GM23338 (cell line): ENCODE results near the gene PRKCQ. TPM values are rescaled to one million over a fixed set of nuclear protein-coding genes. Genes with fewer than 3 reads are reported as not detected.

ENCODE experiments used
- ATAC-seq: fragments of 200-7000 bp; cut with Tn5 transposase; 3 replicates; pipeline ENCODE4 v1.9.1; 2020
- DNase-seq: peaks from one replicate; pipeline ENCODE4 v3.0.0-alpha.2; 2015; ENCODE audit warnings: low spot score
- H2AFZ ChIP-seq: fragments of 200-600 bp; sonication (generic); 2 replicates; pipeline ENCODE4 v1.8.0; 2016; ENCODE audit warnings: antibody characterized with exemption, mild to moderate bottlenecking, moderate library complexity
- H3F3A ChIP-seq: fragments of 200-600 bp; sonication (generic); replicated peaks from 2 replicates; pipeline ENCODE4 v1.8.0; 2017; ENCODE audit warnings: antibody characterized with exemption, mixed run types, low read depth
- H3K27ac ChIP-seq: fragments of 200-600 bp; sonication (generic); 2 replicates; pipeline ENCODE4 v1.6.1; 2016; ENCODE audit warnings: low read depth
- H3K27me3 ChIP-seq: fragments of 200-600 bp; sonication (generic); 2 replicates; pipeline ENCODE4 v1.8.0; 2016; ENCODE audit warnings: mild to moderate bottlenecking, mixed run types, moderate library complexity; ENCODE audit not compliant: insufficient read depth
- H3K36me3 ChIP-seq: fragments of 200-600 bp; sonication (generic); 2 replicates; pipeline ENCODE4 v1.8.0; 2016; ENCODE audit warnings: mild to moderate bottlenecking; ENCODE audit not compliant: insufficient read depth
- H3K4me1 ChIP-seq: fragments of 200-600 bp; sonication (generic); 2 replicates; pipeline ENCODE4 v1.8.0; 2016; ENCODE audit warnings: mild to moderate bottlenecking, moderate library complexity; ENCODE audit not compliant: insufficient read depth
- H3K4me2 ChIP-seq: fragments of 200-600 bp; sonication (generic); 2 replicates; pipeline ENCODE4 v1.7.1; 2017; ENCODE audit warnings: mixed run types
- H3K4me3 ChIP-seq: fragments of 200-600 bp; sonication (generic); 2 replicates; pipeline ENCODE4 v1.6.1; 2016; ENCODE audit warnings: mixed run types
- H3K79me2 ChIP-seq: fragments of 200-600 bp; sonication (generic); replicated peaks from 2 replicates; pipeline ENCODE4 v1.8.0; 2017; ENCODE audit warnings: mild to moderate bottlenecking; ENCODE audit not compliant: insufficient read depth
- H3K9me2 ChIP-seq: fragments of 200-600 bp; sonication (generic); 2 replicates; pipeline ENCODE4 v1.8.0; 2017; ENCODE audit not compliant: insufficient read depth
- H4K20me1 ChIP-seq: fragments of 200-600 bp; sonication (generic); replicated peaks from 2 replicates; pipeline ENCODE4 v1.8.0; 2017; ENCODE audit warnings: mild to moderate bottlenecking; ENCODE audit not compliant: insufficient read depth
- H3K27ac Mint-ChIP-seq: 2 replicates; pipeline ENCODE4 v1.8.0; 2020; ENCODE audit warnings: inconsistent platforms, mild to moderate bottlenecking, moderate library complexity, mixed read lengths
- H3K27me3 Mint-ChIP-seq: 3 replicates; pipeline ENCODE4 v1.8.0; 2022; ENCODE audit warnings: low read depth, mild to moderate bottlenecking, moderate library complexity, mixed read lengths, inconsistent platforms; ENCODE audit not compliant: insufficient read depth, poor library complexity
- H3K36me3 Mint-ChIP-seq: 3 replicates; pipeline ENCODE4 v1.8.0; 2021; ENCODE audit warnings: low read depth, mild to moderate bottlenecking, inconsistent platforms, moderate library complexity, mixed read lengths
- H3K4me1 Mint-ChIP-seq: 3 replicates; pipeline ENCODE4 v1.8.0; 2020; ENCODE audit warnings: mild to moderate bottlenecking, inconsistent platforms, mixed read lengths
- H3K4me3 Mint-ChIP-seq: 3 replicates; pipeline ENCODE4 v1.8.0; 2021; ENCODE audit warnings: moderate library complexity, mild to moderate bottlenecking, inconsistent platforms, mixed read lengths
- H3K9me3 Mint-ChIP-seq: 3 replicates; pipeline ENCODE4 v1.8.0; 2020; ENCODE audit warnings: moderate library complexity, mild to moderate bottlenecking, inconsistent platforms, mixed read lengths
- CREB1 ChIP-seq: fragments of 250-450 bp; sonication (Bioruptor Pico); IDR thresholded peaks from 2 replicates; pipeline ENCODE4 v1.5.0; 2020; ENCODE audit warnings: low read depth, mild to moderate bottlenecking, moderate library complexity
- CTCF ChIP-seq, 2 experiments: fragments of 200-600 bp in 1 of 2; sonication (generic) in 1 of 2; conservative IDR thresholded peaks; 2 replicates each; pipeline versions ENCODE4 v1.5.1 to v1.6.1; 2016 to 2017; ENCODE audit warnings: antibody characterized with exemption in 2 of 2, low read depth in 2 of 2, mild to moderate bottlenecking in 2 of 2, moderate library complexity in 1 of 2
- EZH2phosphoT487 ChIP-seq: fragments of 200-600 bp; sonication (generic); IDR thresholded peaks from one replicate; pipeline ENCODE4 v1.8.1; 2018; ENCODE audit warnings: antibody characterized with exemption; ENCODE audit not compliant: unreplicated experiment
- NANOG ChIP-seq: IDR thresholded peaks from 2 replicates; pipeline ENCODE4 v1.6.1; 2016; ENCODE audit warnings: antibody characterized with exemption, borderline replicate concordance
- POLR2AphosphoS5 ChIP-seq: IDR thresholded peaks from 2 replicates; pipeline ENCODE4 v1.6.1; 2016; ENCODE audit warnings: antibody characterized with exemption, low read depth
- ZNF114 ChIP-seq: fragments of 250-450 bp; sonication (Bioruptor Pico); IDR thresholded peaks from 2 replicates; pipeline ENCODE4 v1.5.0; 2020; ENCODE audit warnings: mild to moderate bottlenecking, moderate library complexity
- ZNF462 ChIP-seq: fragments of 250-450 bp; sonication (Bioruptor Pico); IDR thresholded peaks from 2 replicates; pipeline ENCODE4 v1.5.0; 2020; ENCODE audit warnings: mild to moderate bottlenecking, moderate library complexity
- polyA plus RNA-seq: library from polyadenylated mRNA; unstranded; fragments of >200 nt; fragmentation: Nextera tagmentation; extraction: Ambion mirVana; gene quantifications from 2 replicates; pipeline ENCODE4 v1.2.1, GENCODE V29; 2016
- total RNA-seq: library from RNA; depleted of rRNA; stranded (reverse); fragments of >200 nt; shearing (Covaris generic); gene quantifications from 2 replicates; pipeline ENCODE4 v1.2.3, GENCODE V29; 2014

The PRKCQ gene
- total and polyA plus RNA-seq, 2 experiments from 2014 or later, result 12.6 to 28.5 TPM

GRCh38 chr10:6395606-6396005 is 184.5 kb downstream of the PRKCQ start:
- H3K27ac Mint-ChIP-seq, result no peak overlapping the region
- H3K4me3 ChIP-seq, result no peak overlapping the region
- H2AFZ ChIP-seq, result no peak overlapping the region
- H3K9me3 Mint-ChIP-seq, result peaks cover 8% of the 10 kb centered on the region; the same call in 2 of the 3 replicates
- 0 out of 2 replicates have a peak, but pooled peaks cover 3% of the 10 kb centered on the region for H3K9me2 ChIP-seq
- H3K4me1 ChIP-seq, result peaks cover 8% of the 10 kb centered on the region; the same call in 1 of the 2 replicates
- DNase-seq (no peak), ATAC-seq (no peak)
- no peak overlapping the region for H3K4me3 Mint-ChIP-seq
- H3K36me3 ChIP-seq, result no peaks in the 10 kb centered on the region
- no peaks in the 10 kb centered on the region for H3F3A ChIP-seq
- no peaks in the 10 kb centered on the region for H3K27me3 Mint-ChIP-seq
- H3K4me1 Mint-ChIP-seq, result peaks cover 11% of the 10 kb centered on the region
- H3K27me3 ChIP-seq, result no peaks in the 10 kb centered on the region
- no peaks in the 10 kb centered on the region for H3K79me2 ChIP-seq
- peaks cover 4% of the 10 kb centered on the region; the same call in 2 of the 3 replicates for H3K36me3 Mint-ChIP-seq
- H4K20me1 ChIP-seq, result no peaks in the 10 kb centered on the region
- no peak overlapping the region for H3K27ac ChIP-seq
- H3K4me2 ChIP-seq, result no peak overlapping the region
- TF ChIP-seq NANOG (no peak), ZNF114 (no peak), POLR2AphosphoS5 (no peak), ZNF462 (no peak), EZH2phosphoT487 (no peak)

- Histone ChIP-seq H3F3A (no peaks in the 10 kb centered on the region), H3K27me3 (no peaks in the 10 kb centered on the region), H3K4me1 (peaks cover under 1% of the 10 kb centered on the region; the same call in 1 of the 2 replicates), H3K27ac (no peak overlapping the region), H4K20me1 (no peaks in the 10 kb centered on the region), H3K9me2 (0 out of 2 replicates have a peak, but pooled peaks cover 3% of the 10 kb centered on the region), H2AFZ (no peak overlapping the region), H3K79me2 (no peaks in the 10 kb centered on the region), H3K36me3 (no peaks in the 10 kb centered on the region), H3K4me2 (no peak overlapping the region), H3K4me3 (no peak overlapping the region)
- H3K4me3 Mint-ChIP-seq, result no peak overlapping the region
- TF ChIP-seq CREB1 (CRISPR knock-in tag) (no peak), CTCF (conservative IDR thresholded peaks at IDR 0.05; ENCODE audit: low read depth in 2 of 2) (0 out of 4 replicates have a peak, but pooled peaks of 1 of the 2 experiments have one; percentile 5)
- ATAC-seq (no peak), DNase-seq (no peak)
- H3K9me3 Mint-ChIP-seq, result peaks cover 22% of the 10 kb centered on the region
- peaks cover 4% of the 10 kb centered on the region; the same call in 2 of the 3 replicates for H3K36me3 Mint-ChIP-seq
- no peaks in the 10 kb centered on the region for H3K27me3 Mint-ChIP-seq
- no peaks in the 10 kb centered on the region; the same call in 1 of the 3 replicates for H3K4me1 Mint-ChIP-seq
- H3K27ac Mint-ChIP-seq, result no peak overlapping the region
These were observed 186.0 kb downstream of the PRKCQ start for GRCh38 chr10:6394084-6394483.
